MM.1S (cell line): ENCODE results near the gene CLASP1.

Experiments
- EZH2 ChIP-seq: fragments of 300-600 bp; sonication (generic); optimal IDR thresholded peaks from 2 replicates; pipeline ENCODE3; 2017; ENCODE audit warnings: low read depth, mild to moderate bottlenecking, antibody characterized with exemption, low read length, mixed read lengths
- EZH2phosphoT487 ChIP-seq: fragments of 300-600 bp; sonication (generic); IDR thresholded peaks from 2 replicates; pipeline ENCODE4 v1.6.1; 2018; ENCODE audit warnings: antibody characterized with exemption, low read length
- TF ChIP-seq, protein P1 (sequence below): fragments of 300-600 bp; sonication (generic); IDR thresholded peaks from 2 replicates; pipeline ENCODE4 v1.5.1; 2016; ENCODE audit warnings: antibody characterized with exemption, low read length, mixed read lengths

DNA sequence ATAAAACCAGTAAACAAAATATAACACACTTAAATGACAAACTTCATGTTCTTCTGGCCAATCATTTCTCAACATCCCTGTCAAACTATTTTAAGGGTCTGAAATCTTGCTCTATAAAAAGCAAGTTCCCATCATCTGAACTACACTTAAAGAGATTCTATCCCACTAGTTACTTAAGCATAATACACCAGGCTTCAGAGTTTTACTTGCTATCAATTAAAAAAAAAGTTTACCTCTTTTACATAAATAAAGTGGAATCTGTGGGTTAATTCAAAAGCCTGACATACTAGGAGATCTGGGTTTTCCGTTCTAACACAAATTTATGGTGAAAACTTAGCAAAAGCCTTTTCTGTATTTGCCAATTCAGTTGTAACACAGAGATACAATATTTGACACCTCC, 1.9 kb downstream of the CLASP1 start:
- TF ChIP-seq, protein P1, sequence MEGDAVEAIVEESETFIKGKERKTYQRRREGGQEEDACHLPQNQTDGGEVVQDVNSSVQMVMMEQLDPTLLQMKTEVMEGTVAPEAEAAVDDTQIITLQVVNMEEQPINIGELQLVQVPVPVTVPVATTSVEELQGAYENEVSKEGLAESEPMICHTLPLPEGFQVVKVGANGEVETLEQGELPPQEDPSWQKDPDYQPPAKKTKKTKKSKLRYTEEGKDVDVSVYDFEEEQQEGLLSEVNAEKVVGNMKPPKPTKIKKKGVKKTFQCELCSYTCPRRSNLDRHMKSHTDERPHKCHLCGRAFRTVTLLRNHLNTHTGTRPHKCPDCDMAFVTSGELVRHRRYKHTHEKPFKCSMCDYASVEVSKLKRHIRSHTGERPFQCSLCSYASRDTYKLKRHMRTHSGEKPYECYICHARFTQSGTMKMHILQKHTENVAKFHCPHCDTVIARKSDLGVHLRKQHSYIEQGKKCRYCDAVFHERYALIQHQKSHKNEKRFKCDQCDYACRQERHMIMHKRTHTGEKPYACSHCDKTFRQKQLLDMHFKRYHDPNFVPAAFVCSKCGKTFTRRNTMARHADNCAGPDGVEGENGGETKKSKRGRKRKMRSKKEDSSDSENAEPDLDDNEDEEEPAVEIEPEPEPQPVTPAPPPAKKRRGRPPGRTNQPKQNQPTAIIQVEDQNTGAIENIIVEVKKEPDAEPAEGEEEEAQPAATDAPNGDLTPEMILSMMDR: no peak
- TF ChIP-seq EZH2 (no peak), EZH2phosphoT487 (no peak)
